NCI-H2107 treated with DMSO at 0.1 percent for 48 hours (cell line): ENCODE measurements around the gene AGBL5.
"Not testable (repeated sequence)": the region's sequence is repeated elsewhere in the genome, so short reads cannot be mapped to it uniquely, and the experiment has no call there.

ENCODE experiments used
- DNase-seq: peaks from one replicate; lab custom pipeline; 2025; ENCODE audit not compliant: unreplicated experiment; lab: John Stamatoyannopoulos, UW

AGBL5 gene

DNA sequence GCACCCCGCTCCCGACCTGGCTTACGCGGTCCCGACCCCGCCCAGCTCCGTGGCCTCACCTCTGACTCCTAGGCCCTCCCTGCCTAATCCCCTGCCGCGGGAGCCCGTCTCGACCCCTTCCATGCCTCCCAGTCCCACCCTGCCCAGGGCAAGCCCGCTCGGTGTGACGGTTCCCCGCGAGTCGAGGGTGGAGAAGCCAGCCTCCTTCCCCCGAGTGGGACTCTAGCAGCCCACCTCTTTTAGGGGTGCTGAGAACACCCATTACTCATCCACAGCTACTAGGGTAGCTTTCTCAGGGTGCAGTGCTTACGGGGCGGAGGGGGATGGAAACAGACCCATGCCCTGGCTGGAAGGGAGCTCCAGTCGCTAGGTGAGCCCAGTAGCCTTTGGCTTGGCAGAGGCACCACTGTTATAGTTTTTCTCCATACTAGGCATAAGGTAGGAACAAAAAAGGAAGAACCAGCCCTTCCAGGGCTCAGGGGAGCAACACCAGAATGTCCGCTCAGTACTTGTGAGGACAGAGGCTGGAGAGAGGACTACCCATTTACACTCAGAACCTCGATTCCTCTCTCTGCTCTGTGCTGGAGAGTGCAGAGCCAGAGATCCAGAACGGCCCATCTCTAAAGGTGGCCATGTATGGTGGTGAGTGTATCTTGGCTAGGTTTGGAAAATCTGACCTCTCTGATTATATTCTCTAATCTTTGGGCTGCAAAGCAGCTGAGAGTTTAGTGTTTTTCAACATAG lies 606 bp downstream of the AGBL5 start:
- DNase-seq, result no peak

- DNase-seq, result no peak
Observed at GRCh38 chr2:27053321-27053720, 1.9 kb downstream of the AGBL5 start.

GRCh38 chr2:27053776-27054175 lies 2.3 kb downstream of the AGBL5 start:
- no peak for DNase-seq

GRCh38 chr2:27054721-27055120 lies 3.3 kb downstream of the AGBL5 start:
- no peak for DNase-seq

- no peak for DNase-seq
Observed at GRCh38 chr2:27057184-27057583, 5.7 kb downstream of the AGBL5 start.

DNA sequence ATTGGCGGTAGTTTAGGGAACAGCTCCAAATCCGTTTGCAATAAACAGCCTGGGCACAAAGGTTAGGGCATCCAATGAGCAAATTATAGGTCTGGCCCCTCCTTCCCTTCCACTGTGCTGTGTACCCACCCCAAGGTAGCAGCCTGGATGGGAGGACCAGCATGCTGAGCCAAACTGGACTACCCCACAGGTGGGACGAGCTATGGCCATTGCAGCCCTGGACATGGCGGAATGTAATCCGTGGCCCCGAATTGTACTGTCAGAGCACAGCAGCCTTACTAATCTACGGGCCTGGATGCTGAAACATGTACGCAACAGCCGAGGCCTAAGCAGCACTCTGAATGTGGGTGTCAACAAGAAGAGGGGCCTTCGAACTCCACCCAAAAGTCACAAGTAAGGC lies 6.7 kb downstream of the AGBL5 start:
- no peak for DNase-seq

GRCh38 chr2:27059141-27059820 lies 7.8 kb downstream of the AGBL5 start:
- DNase-seq, result no peak

GRCh38 chr2:27060323-27060722 lies 8.9 kb downstream of the AGBL5 start:
- DNase-seq, result peak; percentile 84

DNA sequence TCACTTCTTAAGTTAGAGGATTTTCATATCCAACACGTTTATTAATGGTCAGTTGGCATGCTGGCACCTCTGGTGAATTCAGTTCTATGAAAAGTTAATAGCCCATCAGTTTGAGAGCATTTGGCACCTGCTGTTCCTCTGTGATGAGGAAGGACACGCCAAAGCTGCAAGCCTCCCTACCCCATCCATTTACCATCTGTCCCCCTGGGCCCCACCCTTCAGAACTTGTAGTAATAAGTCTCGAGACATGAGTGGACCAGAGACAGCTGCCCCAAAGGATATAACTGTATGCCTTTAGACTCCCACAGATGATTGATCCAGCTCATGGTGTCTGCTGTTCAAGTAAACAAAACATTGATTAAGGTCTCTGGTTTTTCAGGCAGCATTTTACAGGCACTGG lies 13.7 kb downstream of the AGBL5 start:
- no peak for DNase-seq

DNA sequence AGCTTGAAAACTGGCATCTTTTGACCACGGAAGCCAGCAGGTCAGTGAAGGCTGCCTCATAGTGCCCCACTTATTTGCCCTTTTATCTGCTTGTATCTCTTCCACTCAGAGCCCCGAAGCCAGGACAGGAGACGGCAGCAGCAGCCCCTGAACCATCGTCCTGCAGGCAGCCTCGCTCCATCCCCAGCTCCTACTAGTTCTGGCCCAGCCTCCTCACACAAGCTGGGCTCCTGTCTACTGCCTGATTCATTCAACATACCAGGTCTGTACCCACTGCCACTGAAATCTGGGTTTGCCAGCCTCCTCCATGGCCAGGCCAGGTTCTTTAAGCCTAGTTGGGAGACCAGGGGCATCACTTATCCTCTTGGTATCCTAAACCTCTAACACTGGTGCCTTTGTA lies 15.9 kb downstream of the AGBL5 start:
- DNase-seq, result no peak

- DNase-seq, result no peak
Observed at GRCh38 chr2:27069436-27069835, 18.0 kb downstream of the AGBL5 start.

DNA sequence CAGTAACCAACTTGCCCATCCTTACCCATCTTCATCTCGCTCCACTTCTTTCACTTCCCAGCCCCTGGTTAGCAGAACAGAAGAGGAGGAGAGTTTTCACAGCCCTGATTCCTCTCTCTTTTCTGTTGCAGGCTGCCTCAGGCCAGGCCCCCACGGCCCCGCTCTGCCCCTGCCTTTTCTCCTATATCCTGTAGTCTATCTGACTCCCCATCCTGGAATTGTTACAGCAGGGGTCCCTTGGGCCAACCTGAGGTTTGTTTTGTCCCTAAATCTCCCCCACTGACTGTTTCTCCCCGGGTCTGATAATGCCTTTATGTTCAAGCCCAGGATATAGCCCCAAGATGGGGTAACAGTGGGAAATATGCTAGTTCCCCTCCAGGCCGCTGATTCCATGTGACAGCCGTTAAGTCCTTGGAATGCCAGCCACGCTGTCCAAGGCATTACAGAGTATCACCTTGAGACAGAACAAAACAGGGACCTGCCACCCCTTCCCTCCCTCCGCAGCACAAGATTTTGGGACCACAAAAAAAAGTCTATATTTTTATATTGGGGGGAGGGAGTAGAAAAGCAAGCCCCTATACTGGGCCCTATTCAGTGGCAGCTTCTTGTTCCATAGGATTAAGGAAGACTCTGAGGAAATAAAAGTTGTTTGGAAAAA lies 18.6 kb downstream of the AGBL5 start:
- no peak for DNase-seq

GRCh38 chr2:27070653-27071276 lies 19.3 kb downstream of the AGBL5 start:
- no peak for DNase-seq

- DNase-seq, result peak; percentile 53
Observed at GRCh38 chr2:27071277-27071989, 20.0 kb downstream of the AGBL5 start, which contains the start of gene OST4. TSS of gene OST4 (minus strand) at chr2:27071654.

- no peak for DNase-seq
Observed at GRCh38 chr2:27071990-27072830, 20.7 kb downstream of the AGBL5 start.

- DNase-seq, result no peak
Observed at GRCh38 chr2:27072920-27073319, 21.5 kb downstream of the AGBL5 start.

GRCh38 chr2:27073782-27074181 lies 22.3 kb downstream of the AGBL5 start:
- DNase-seq, result no peak

DNA sequence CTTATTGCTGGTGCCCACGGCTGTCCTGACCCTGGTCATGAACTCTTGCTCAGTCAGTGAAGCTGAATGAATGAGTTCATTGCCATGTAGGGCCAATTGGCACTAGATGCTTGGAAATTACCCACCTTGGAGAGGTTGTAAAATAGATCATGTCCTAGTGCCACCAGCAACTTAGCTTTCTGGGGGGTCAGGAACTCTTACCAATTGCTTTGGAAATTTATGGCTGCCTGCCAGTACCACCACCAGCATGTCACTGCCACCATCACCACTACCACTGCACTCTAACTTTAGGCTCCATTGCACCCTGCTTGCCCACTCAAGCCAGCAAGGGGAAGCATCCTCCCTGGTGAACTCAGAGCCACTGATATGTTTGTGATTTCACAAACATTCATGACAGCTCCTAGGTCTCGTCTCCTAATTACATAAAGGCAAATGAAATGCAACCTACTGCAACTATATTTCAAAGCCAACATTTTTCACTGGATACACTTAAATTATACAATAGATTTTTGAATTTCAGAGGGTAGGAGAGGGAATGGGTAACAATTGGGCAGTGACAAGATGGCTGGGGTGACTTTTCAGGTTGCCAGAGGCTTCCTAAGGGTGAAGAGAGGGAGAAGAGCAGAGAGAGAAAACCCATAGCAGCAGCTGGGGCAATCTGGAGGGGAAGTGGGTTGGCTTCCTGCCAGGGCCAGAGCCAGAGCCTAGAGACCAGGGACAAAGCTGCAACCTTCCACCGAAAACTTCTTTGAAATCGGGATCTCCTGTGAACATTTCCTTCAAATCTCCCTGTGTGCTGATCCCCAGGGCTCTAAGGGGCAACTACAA lies 23.5 kb downstream of the AGBL5 start:
- no peak for DNase-seq

GRCh38 chr2:27075566-27075871 lies 24.1 kb downstream of the AGBL5 start:
- not testable (repeated sequence) for DNase-seq
